ENCODE results near the gene MT3.

The MT3 gene

GRCh38 chr16:56600398-56600999 is 11.2 kb downstream of the MT3 start:
- no peak overlapping the region for H3K27ac Mint-ChIP-seq
- H3K4me3 Mint-ChIP-seq: no peak overlapping the region
- no peaks in the 10 kb centered on the region for H3K9me3 Mint-ChIP-seq (ENCODE audit: low read depth)
- H3K4me1 Mint-ChIP-seq (ENCODE audit: low read depth): peaks cover 5% of the 10 kb centered on the region
- H3K27me3 Mint-ChIP-seq: no peaks in the 10 kb centered on the region
- no peaks in the 10 kb centered on the region for H3K36me3 Mint-ChIP-seq

GRCh38 chr16:56601325-56601724 is 12.0 kb downstream of the MT3 start:
- H3K9me3 Mint-ChIP-seq (ENCODE audit: low read depth): no peaks in the 10 kb centered on the region
- H3K27me3 Mint-ChIP-seq: no peaks in the 10 kb centered on the region
- peaks cover 13% of the 10 kb centered on the region for H3K4me1 Mint-ChIP-seq (ENCODE audit: low read depth)
- no peak overlapping the region for H3K4me3 Mint-ChIP-seq
- H3K27ac Mint-ChIP-seq: no peak overlapping the region
- H3K36me3 Mint-ChIP-seq: no peaks in the 10 kb centered on the region

- Mint-ChIP-seq H3K4me3 (no peak overlapping the region), H3K27ac (no peak overlapping the region), H3K36me3 (no peaks in the 10 kb centered on the region)
These were observed 14.3 kb downstream of the MT3 start for GRCh38 chr16:56603589-56603988.

GRCh38 chr16:56604966-56605365 is 15.6 kb downstream of the MT3 start:
- H3K27ac Mint-ChIP-seq: peak overlapping the region; percentile 41
- H3K4me3 Mint-ChIP-seq: no peak overlapping the region
- H3K27me3 Mint-ChIP-seq: no peaks in the 10 kb centered on the region
- H3K36me3 Mint-ChIP-seq: no peaks in the 10 kb centered on the region
- no peaks in the 10 kb centered on the region for H3K9me3 Mint-ChIP-seq (ENCODE audit: low read depth)
- H3K4me1 Mint-ChIP-seq (ENCODE audit: low read depth): peaks cover 33% of the 10 kb centered on the region

More at GRCh38 chr16:56603589-56603988, 14.3 kb downstream of the MT3 start:
- H3K9me3 Mint-ChIP-seq (ENCODE audit: low read depth): no peaks in the 10 kb centered on the region
- H3K4me1 Mint-ChIP-seq (ENCODE audit: low read depth): peaks cover 26% of the 10 kb centered on the region
- H3K27me3 Mint-ChIP-seq: no peaks in the 10 kb centered on the region

- Mint-ChIP-seq H3K27me3 (no peaks in the 10 kb centered on the region), H3K4me3 (no peak overlapping the region), H3K27ac (no peak overlapping the region), H3K4me1 (ENCODE audit: low read depth) (peaks cover 37% of the 10 kb centered on the region), H3K36me3 (no peaks in the 10 kb centered on the region), H3K9me3 (ENCODE audit: low read depth) (no peaks in the 10 kb centered on the region)
These were observed 16.1 kb downstream of the MT3 start for GRCh38 chr16:56605475-56605874.

- Mint-ChIP-seq H3K9me3 (ENCODE audit: low read depth) (no peaks in the 10 kb centered on the region), H3K4me1 (ENCODE audit: low read depth) (peaks cover 43% of the 10 kb centered on the region), H3K36me3 (no peaks in the 10 kb centered on the region), H3K4me3 (peak overlapping the region; percentile 17), H3K27me3 (no peaks in the 10 kb centered on the region), H3K27ac (peak overlapping the region; percentile 87)
These were observed 16.7 kb downstream of the MT3 start for GRCh38 chr16:56606071-56606475.

- Mint-ChIP-seq H3K36me3 (no peaks in the 10 kb centered on the region), H3K4me1 (ENCODE audit: low read depth) (peaks cover 48% of the 10 kb centered on the region), H3K9me3 (ENCODE audit: low read depth) (no peaks in the 10 kb centered on the region), H3K27ac (peak overlapping the region; percentile 87), H3K4me3 (peak overlapping the region; percentile 17), H3K27me3 (no peaks in the 10 kb centered on the region)
These were observed 17.3 kb downstream of the MT3 start for GRCh38 chr16:56606476-56607108.

GRCh38 chr16:56607109-56607618 is 17.8 kb downstream of the MT3 start:
- no peaks in the 10 kb centered on the region for H3K36me3 Mint-ChIP-seq
- peak overlapping the region; percentile 79 for H3K4me3 Mint-ChIP-seq
- H3K27ac Mint-ChIP-seq: peak overlapping the region; percentile 87
- H3K4me1 Mint-ChIP-seq (ENCODE audit: low read depth): peaks cover 52% of the 10 kb centered on the region
- no peaks in the 10 kb centered on the region for H3K9me3 Mint-ChIP-seq (ENCODE audit: low read depth)
- no peaks in the 10 kb centered on the region for H3K27me3 Mint-ChIP-seq

- peaks cover 57% of the 10 kb centered on the region for H3K4me1 Mint-ChIP-seq (ENCODE audit: low read depth)
- no peaks in the 10 kb centered on the region for H3K36me3 Mint-ChIP-seq
- H3K27me3 Mint-ChIP-seq: no peaks in the 10 kb centered on the region
- H3K27ac Mint-ChIP-seq: peak overlapping the region; percentile 87
- no peaks in the 10 kb centered on the region for H3K9me3 Mint-ChIP-seq (ENCODE audit: low read depth)
- peak overlapping the region; percentile 79 for H3K4me3 Mint-ChIP-seq
These were observed 18.3 kb downstream of the MT3 start for GRCh38 chr16:56607675-56608042.

GRCh38 chr16:56608043-56608875 is 18.9 kb downstream of the MT3 start, which contains the start of gene MT2A:
Gene MT2A (plus strand): TSS chr16:56608584. CDS start chr16:56608656, 72 bp downstream.
- Mint-ChIP-seq H3K4me1 (ENCODE audit: low read depth) (peaks cover 60% of the 10 kb centered on the region), H3K27ac (peak within 1 kb of the TSS; percentile 98), H3K36me3 (no peaks in the 10 kb centered on the region), H3K9me3 (ENCODE audit: low read depth) (no peaks in the 10 kb centered on the region), H3K4me3 (peak within 1 kb of the TSS; percentile 98), H3K27me3 (no peaks in the 10 kb centered on the region)

GRCh38 chr16:56608876-56609462 is 19.6 kb downstream of the MT3 start:
- Mint-ChIP-seq H3K4me3 (peak overlapping the region; percentile 98), H3K27me3 (no peaks in the 10 kb centered on the region), H3K9me3 (ENCODE audit: low read depth) (no peaks in the 10 kb centered on the region), H3K27ac (peak overlapping the region; percentile 98), H3K36me3 (no peaks in the 10 kb centered on the region), H3K4me1 (ENCODE audit: low read depth) (peaks cover 67% of the 10 kb centered on the region)

- Mint-ChIP-seq H3K36me3 (no peaks in the 10 kb centered on the region), H3K27ac (peak overlapping the region; percentile 98), H3K4me1 (ENCODE audit: low read depth) (peaks cover 72% of the 10 kb centered on the region), H3K9me3 (ENCODE audit: low read depth) (no peaks in the 10 kb centered on the region), H3K27me3 (no peaks in the 10 kb centered on the region), H3K4me3 (peak overlapping the region; percentile 98)
These were observed 20.2 kb downstream of the MT3 start for GRCh38 chr16:56609463-56609921.

GRCh38 chr16:56610017-56610608 is 20.8 kb downstream of the MT3 start:
- Mint-ChIP-seq H3K4me3 (peak overlapping the region; percentile 98), H3K4me1 (ENCODE audit: low read depth) (peaks cover 76% of the 10 kb centered on the region), H3K36me3 (no peaks in the 10 kb centered on the region), H3K27me3 (no peaks in the 10 kb centered on the region), H3K9me3 (ENCODE audit: low read depth) (no peaks in the 10 kb centered on the region), H3K27ac (peak overlapping the region; percentile 98)

- no peaks in the 10 kb centered on the region for H3K27me3 Mint-ChIP-seq
- peaks cover 75% of the 10 kb centered on the region for H3K4me1 Mint-ChIP-seq (ENCODE audit: low read depth)
- no peaks in the 10 kb centered on the region for H3K9me3 Mint-ChIP-seq (ENCODE audit: low read depth)
- peak overlapping the region; percentile 98 for H3K27ac Mint-ChIP-seq
- H3K36me3 Mint-ChIP-seq: no peaks in the 10 kb centered on the region
- peak overlapping the region; percentile 98 for H3K4me3 Mint-ChIP-seq
These were observed 21.3 kb downstream of the MT3 start for GRCh38 chr16:56610609-56611111.
